ENCODE measurements around the gene SCGB3A1.

SCGB3A1 gene

DNA sequence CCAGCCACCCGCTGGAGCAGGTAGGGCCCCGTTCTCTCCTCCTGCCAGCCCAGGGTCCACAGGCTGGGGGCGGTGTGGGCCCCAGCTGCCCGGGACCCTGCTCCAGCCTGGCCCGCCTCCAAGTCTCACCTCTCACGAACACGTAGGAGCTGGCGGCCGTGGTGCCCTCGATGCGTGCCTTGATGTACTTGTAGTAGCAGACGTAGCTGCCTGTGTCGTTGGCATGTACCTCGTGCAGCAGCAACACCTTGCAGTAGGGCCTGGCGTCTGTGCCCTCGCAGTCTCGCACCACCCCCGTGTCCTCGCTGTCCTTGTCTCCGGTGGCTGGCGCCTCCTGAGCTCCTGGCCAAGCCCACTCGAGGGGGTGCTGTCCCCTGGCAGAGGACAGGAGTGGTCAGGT is 39.1 kb upstream of the SCGB3A1 start:
- no peaks in the 10 kb centered on the region for H3K9me3 ChIP-seq

DNA sequence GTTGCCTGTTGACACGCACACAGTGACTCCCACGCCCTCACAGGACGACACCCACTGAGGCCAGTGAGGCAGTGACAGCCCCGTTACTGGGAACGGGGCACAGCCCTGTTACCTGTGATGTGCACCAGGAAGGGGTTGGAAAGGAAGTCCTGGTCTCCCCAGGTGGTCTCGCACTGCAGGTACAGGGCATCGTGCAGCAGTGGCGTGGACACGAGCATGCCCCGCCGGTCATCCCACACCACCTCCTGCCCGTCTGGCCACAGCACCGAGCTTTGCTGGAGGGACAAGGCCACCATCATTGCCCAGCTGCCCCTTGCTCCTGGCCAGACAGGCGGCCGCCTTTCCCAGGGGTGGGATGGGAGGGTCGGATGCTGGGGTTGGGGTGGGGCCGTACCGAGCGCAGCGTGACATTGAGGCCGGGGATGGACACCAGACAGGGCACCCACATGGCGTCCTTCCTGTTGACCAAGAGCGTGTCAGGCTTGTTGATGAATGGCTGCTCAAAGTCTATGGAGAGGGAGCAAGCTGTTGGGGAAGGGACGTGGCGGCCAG is 38.6 kb upstream of the SCGB3A1 start:
- H3K4me3 ChIP-seq (ENCODE audit: low read depth in 1 of 2, low read length in 1 of 2) = no peak overlapping the region
- H3K36me3 ChIP-seq = no peaks in the 10 kb centered on the region
- no peak overlapping the region for H3K27ac ChIP-seq
- TF ChIP-seq, protein P1, sequence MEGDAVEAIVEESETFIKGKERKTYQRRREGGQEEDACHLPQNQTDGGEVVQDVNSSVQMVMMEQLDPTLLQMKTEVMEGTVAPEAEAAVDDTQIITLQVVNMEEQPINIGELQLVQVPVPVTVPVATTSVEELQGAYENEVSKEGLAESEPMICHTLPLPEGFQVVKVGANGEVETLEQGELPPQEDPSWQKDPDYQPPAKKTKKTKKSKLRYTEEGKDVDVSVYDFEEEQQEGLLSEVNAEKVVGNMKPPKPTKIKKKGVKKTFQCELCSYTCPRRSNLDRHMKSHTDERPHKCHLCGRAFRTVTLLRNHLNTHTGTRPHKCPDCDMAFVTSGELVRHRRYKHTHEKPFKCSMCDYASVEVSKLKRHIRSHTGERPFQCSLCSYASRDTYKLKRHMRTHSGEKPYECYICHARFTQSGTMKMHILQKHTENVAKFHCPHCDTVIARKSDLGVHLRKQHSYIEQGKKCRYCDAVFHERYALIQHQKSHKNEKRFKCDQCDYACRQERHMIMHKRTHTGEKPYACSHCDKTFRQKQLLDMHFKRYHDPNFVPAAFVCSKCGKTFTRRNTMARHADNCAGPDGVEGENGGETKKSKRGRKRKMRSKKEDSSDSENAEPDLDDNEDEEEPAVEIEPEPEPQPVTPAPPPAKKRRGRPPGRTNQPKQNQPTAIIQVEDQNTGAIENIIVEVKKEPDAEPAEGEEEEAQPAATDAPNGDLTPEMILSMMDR (IDR thresholded peaks at IDR 0.05) = no peak
- no peaks in the 10 kb centered on the region for H3K27me3 ChIP-seq
- no peaks in the 10 kb centered on the region for H3K9me3 ChIP-seq
- H3K4me1 ChIP-seq (ENCODE audit: control insufficient read depth in 1 of 2, insufficient read depth in 1 of 2, low read depth in 1 of 2, low read length in 1 of 2) = no peaks in the 10 kb centered on the region

More for the DNA sequence above, 39.1 kb upstream of the SCGB3A1 start:
- Histone ChIP-seq H3K4me3 (ENCODE audit: low read depth in 1 of 2, low read length in 1 of 2) (no peak overlapping the region), H3K27ac (no peak overlapping the region), H3K27me3 (no peaks in the 10 kb centered on the region), H3K36me3 (no peaks in the 10 kb centered on the region), H3K4me1 (ENCODE audit: control insufficient read depth in 1 of 2, insufficient read depth in 1 of 2, low read depth in 1 of 2, low read length in 1 of 2) (no peaks in the 10 kb centered on the region)
- TF ChIP-seq, protein P1 (IDR thresholded peaks at IDR 0.05) = no peak

GRCh38 chr5:180628827-180629750 is 37.8 kb upstream of the SCGB3A1 start:
- no peaks in the 10 kb centered on the region for H3K36me3 ChIP-seq
- H3K27me3 ChIP-seq = no peaks in the 10 kb centered on the region
- H3K9me3 ChIP-seq = no peaks in the 10 kb centered on the region
- no peak overlapping the region for H3K4me3 ChIP-seq (ENCODE audit: low read depth in 1 of 2, low read length in 1 of 2)
- H3K27ac ChIP-seq = no peak overlapping the region
- TF ChIP-seq, protein P1 (IDR thresholded peaks at IDR 0.05) = no peak
- no peaks in the 10 kb centered on the region for H3K4me1 ChIP-seq (ENCODE audit: control insufficient read depth in 1 of 2, insufficient read depth in 1 of 2, low read depth in 1 of 2, low read length in 1 of 2)

DNA sequence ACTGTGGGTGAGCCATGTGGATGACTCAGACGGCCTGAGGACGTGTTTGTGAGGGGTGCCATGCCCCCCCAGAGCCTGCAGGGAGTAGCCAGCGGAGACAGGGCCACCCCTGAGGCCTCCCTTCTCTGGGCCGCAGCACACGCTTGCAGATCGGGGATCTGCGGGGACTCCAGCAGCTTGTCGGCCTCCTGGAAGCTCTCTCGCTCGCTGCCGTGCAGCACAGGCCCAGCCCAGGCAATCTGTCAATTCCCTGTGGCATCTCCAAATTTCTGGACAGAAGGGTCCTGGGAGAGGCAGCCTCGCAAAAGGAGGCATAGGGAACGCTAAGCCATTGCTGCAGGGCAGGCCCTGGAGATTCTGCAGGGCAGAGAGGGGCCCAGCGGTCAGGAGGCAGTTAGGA is 36.9 kb upstream of the SCGB3A1 start:
- Histone ChIP-seq H3K27me3 (no peaks in the 10 kb centered on the region), H3K9me3 (no peaks in the 10 kb centered on the region), H3K27ac (no peak overlapping the region), H3K4me1 (ENCODE audit: control insufficient read depth in 1 of 2, insufficient read depth in 1 of 2, low read depth in 1 of 2, low read length in 1 of 2) (peaks cover 0 to 3% of the 10 kb centered on the region in 2 experiments), H3K36me3 (no peaks in the 10 kb centered on the region), H3K4me3 (ENCODE audit: low read depth in 1 of 2, low read length in 1 of 2) (no peak overlapping the region)
- TF ChIP-seq, protein P1 (IDR thresholded peaks at IDR 0.05) = no peak

GRCh38 chr5:180627386-180628120 is 36.3 kb upstream of the SCGB3A1 start:
- peaks cover 4 to 5% of the 10 kb centered on the region in 2 experiments for H3K4me1 ChIP-seq (ENCODE audit: control insufficient read depth in 1 of 2, insufficient read depth in 1 of 2, low read depth in 1 of 2, low read length in 1 of 2)
- no peak overlapping the region for H3K4me3 ChIP-seq (ENCODE audit: low read depth in 1 of 2, low read length in 1 of 2)
- no peaks in the 10 kb centered on the region for H3K9me3 ChIP-seq
- no peaks in the 10 kb centered on the region for H3K36me3 ChIP-seq
- TF ChIP-seq, protein P1 (IDR thresholded peaks at IDR 0.05) = no peak
- no peak overlapping the region for H3K27ac ChIP-seq
- H3K27me3 ChIP-seq = no peaks in the 10 kb centered on the region
